GM21423 (cell line): Measurements from ENCODE around the gene RBMY1J.
"Not testable (repeated sequence)": the region's sequence is repeated elsewhere in the genome, so short reads cannot be mapped to it uniquely, and the experiment has no call there.

Source experiments
- ATAC-seq: cut with Tn5 transposase; IDR thresholded peaks from one replicate; pipeline ENCODE4 v1.9.1; 2021; ENCODE audit warnings: mild to moderate bottlenecking, moderate library complexity; ENCODE audit not compliant: unreplicated experiment

Gene RBMY1J

GRCh38 chrY:22403110-22403509 is at the start of gene RBMY1J:
TSS of gene RBMY1J (plus strand) at chrY:22403410. CDS start at chrY:22405448, 2,038 bp downstream.
- ATAC-seq: not testable (repeated sequence)

- no peak for ATAC-seq
These were observed 35.8 kb upstream of the RBMY1J start for GRCh38 chrY:22367416-22367815.

- no peak for ATAC-seq
These were observed 32.6 kb upstream of the RBMY1J start for GRCh38 chrY:22370623-22371022.

- no peak for ATAC-seq
These were observed 29.7 kb upstream of the RBMY1J start for GRCh38 chrY:22373494-22373893.

GRCh38 chrY:22444718-22445396 is 41.6 kb downstream of the RBMY1J start:
- ATAC-seq: not testable (repeated sequence)

GRCh38 chrY:22455522-22455921 is 52.3 kb downstream of the RBMY1J start:
- ATAC-seq: not testable (repeated sequence)

- not testable (repeated sequence) for ATAC-seq
These were observed 58.8 kb downstream of the RBMY1J start for GRCh38 chrY:22461962-22462361.
